Upper lobe of left lung (tissue), 4 donors: ENCODE data around the gene ACR.
"Not testable (repeated sequence)": the region's sequence is repeated elsewhere in the genome, so short reads cannot be mapped to it uniquely, and the experiment has no call there.

ENCODE experiments used
- CTCF ChIP-seq, 6 experiments: fragments of 450-650 bp in 4 of 6; fragments of 200-600 bp in 2 of 6; sonication (generic) in 2 of 6; IDR thresholded peaks; one replicate each; pipeline ENCODE4 v1.5.1; 2016 to 2019; ENCODE audit warnings: antibody characterized with exemption in 6 of 6
- POLR2AphosphoS5 ChIP-seq, 2 donors: sonication (generic); formaldehyde crosslinking; IDR thresholded peaks; one replicate each; pipeline ENCODE4 v1.5.1; 2017; ENCODE audit warnings: antibody characterized with exemption in 2 of 2

- not testable (repeated sequence) for TF ChIP-seq POLR2AphosphoS5, CTCF (IDR thresholded peaks at IDR 0.05)
These were observed 42.2 kb downstream of the ACR start for GRCh38 chr22:50780244-50780643.
